Testis (tissue), 3 donors: ENCODE data around the gene RIPK3. TPM values are rescaled to one million over a fixed set of nuclear protein-coding genes. Genes with fewer than 3 reads are reported as not detected.

Source experiments
- DNase-seq: peaks from one replicate; pipeline ENCODE4 v3.0.0-alpha.2; 2019
- H3K27ac ChIP-seq, 2 donors: fragments of 200-600 bp; sonication (generic); one replicate each; pipeline ENCODE4 v1.5.1; 2019
- H3K27me3 ChIP-seq: fragments of 200-600 bp; sonication (generic); one replicate; pipeline ENCODE4 v1.5.1; 2019
- H3K36me3 ChIP-seq: fragments of 200-600 bp; sonication (generic); one replicate; pipeline ENCODE4 v1.5.1; 2017; ENCODE audit warnings: low read depth; ENCODE audit errors: missing control alignments
- H3K4me1 ChIP-seq: fragments of 200-600 bp; sonication (generic); one replicate; pipeline ENCODE4 v1.5.1; 2019
- H3K4me3 ChIP-seq, 2 donors: fragments of 200-600 bp; sonication (generic); one replicate each; pipeline ENCODE4 v1.5.1; 2017 to 2019
- H3K9me3 ChIP-seq: fragments of 200-600 bp; sonication (generic); one replicate; pipeline ENCODE4 v1.5.1; 2017
- CTCF ChIP-seq, 3 experiments: fragments of 450-650 bp in 2 of 3; fragments of 200-600 bp in 1 of 3; sonication (generic) in 1 of 3; IDR thresholded peaks; one replicate each; pipeline ENCODE4 v1.5.1; 2016 to 2019; ENCODE audit warnings: antibody characterized with exemption in 3 of 3, mild to moderate bottlenecking in 2 of 3, moderate library complexity in 1 of 3
- POLR2A ChIP-seq: fragments of 450-650 bp; IDR thresholded peaks from one replicate; pipeline ENCODE4 v1.6.1; 2017; ENCODE audit warnings: antibody characterized with exemption, mild to moderate bottlenecking, moderate library complexity
- WGBS, 2 donors: methylation state at CpG; one replicate each; pipeline ENCODE4 v1.1.5; 2018; 5-methylcytosine and 5-hydroxymethylcytosine counted together
- intact Hi-C: fragments of 100-400 bp; cut with DNase I; formaldehyde crosslinking; loops from one replicate; pipeline ENCODE4 v1.15.1; 2023; ENCODE audit warnings: low total_unique reads
- polyA plus RNA-seq: library from polyadenylated mRNA; stranded (reverse); fragments of 350-450 nt; fragmentation: Illumina TruSeq; extraction: RNeasy Lipid Tissue Mini Kit (QIAGEN cat#74804); gene quantifications from one replicate; pipeline ENCODE4 v1.2.3, GENCODE V29; 2014; ENCODE audit warnings: low read depth, low replicate concordance; ENCODE audit not compliant: insufficient read depth
- total RNA-seq, 2 donors: library from RNA; depleted of rRNA; stranded (reverse); fragments of >200 nt; gene quantifications; one replicate each; pipeline ENCODE4 v1.2.3, GENCODE V29; 2016

Gene RIPK3
- total and polyA plus RNA-seq, 3 donors from 2014 or later: 2.8 to 11.3 (median 3.2) TPM

GRCh38 chr14:24369907-24370687 lies 30.3 kb upstream of the RIPK3 start:
- no peak for DNase-seq
- no peaks in the 10 kb centered on the region for H3K36me3 ChIP-seq
- H3K4me1 ChIP-seq: peaks cover 16% of the 10 kb centered on the region
- H3K27ac ChIP-seq: no peak overlapping the region
- no peaks in the 10 kb centered on the region for H3K9me3 ChIP-seq
- intact Hi-C loops: loop anchor here (5.0 kb wide), 1 partner anchor 62 kb away; no protein-coding TSS in a partner anchor
- 82 to 92% methylated on average over 10 to 31 of the region's 32 CpGs for WGBS, 2 donors
- H3K27me3 ChIP-seq: no peaks in the 10 kb centered on the region
- no peak overlapping the region for H3K4me3 ChIP-seq
- TF ChIP-seq POLR2A: no peak
- no peak for TF ChIP-seq CTCF (IDR thresholded peaks at IDR 0.05)

- H3K27ac ChIP-seq: peak overlapping the region in 1 of 2 donors; percentile 80
- no peaks in the 10 kb centered on the region for H3K36me3 ChIP-seq
- WGBS, 2 donors: 46 to 71% methylated on average over 6 to 17 of the region's 20 CpGs
- H3K4me1 ChIP-seq: peaks cover 16% of the 10 kb centered on the region
- TF ChIP-seq CTCF (IDR thresholded peaks at IDR 0.05) (no peak), POLR2A (no peak)
- H3K4me3 ChIP-seq: no peak overlapping the region
- DNase-seq: no peak
- H3K9me3 ChIP-seq: no peaks in the 10 kb centered on the region
- intact Hi-C loops: loop anchor here (5.0 kb wide), 1 partner anchor 63 kb away; no protein-coding TSS in a partner anchor
- no peaks in the 10 kb centered on the region for H3K27me3 ChIP-seq
Observed at GRCh38 chr14:24369463-24369862, 29.7 kb upstream of the RIPK3 start.

- Histone ChIP-seq H3K36me3 (no peaks in the 10 kb centered on the region), H3K9me3 (no peaks in the 10 kb centered on the region), H3K4me3 (peak overlapping the region; percentile 44 to 62), H3K27me3 (no peaks in the 10 kb centered on the region), H3K27ac (peak overlapping the region; percentile 80 to 85), H3K4me1 (peaks cover 16% of the 10 kb centered on the region)
- no peak for TF ChIP-seq CTCF (IDR thresholded peaks at IDR 0.05)
- TF ChIP-seq POLR2A: no peak
- DNase-seq: peak; percentile 39
- intact Hi-C loops: loop anchor here (5.0 kb wide), 1 partner anchor 64 kb away; no protein-coding TSS in a partner anchor
- WGBS, 2 donors: 22% methylated on average over 32 of the region's 52 CpGs; no CpG with 5 or more reads in 1 of the 2 donors
Observed at GRCh38 chr14:24368562-24369252, 28.9 kb upstream of the RIPK3 start.

GRCh38 chr14:24368212-24368561 lies 28.4 kb upstream of the RIPK3 start:
- no peak for DNase-seq
- 3 to 25% methylated on average over 15 of the region's 15 CpGs for WGBS, 2 donors
- peaks cover 16% of the 10 kb centered on the region for H3K4me1 ChIP-seq
- no peaks in the 10 kb centered on the region for H3K9me3 ChIP-seq
- intact Hi-C loops: loop anchor here (5.0 kb wide), 1 partner anchor 64 kb away; no protein-coding TSS in a partner anchor
- no peaks in the 10 kb centered on the region for H3K36me3 ChIP-seq
- no peak for TF ChIP-seq CTCF (IDR thresholded peaks at IDR 0.05)
- TF ChIP-seq POLR2A: no peak
- no peaks in the 10 kb centered on the region for H3K27me3 ChIP-seq
- H3K27ac ChIP-seq: peak overlapping the region; percentile 80 to 85
- peak overlapping the region; percentile 44 to 62 for H3K4me3 ChIP-seq
